Measurements from ENCODE around the gene CDH22. TPM values are rescaled to one million over a fixed set of nuclear protein-coding genes. Genes with fewer than 3 reads are reported as not detected.

The CDH22 gene
- total and polyA plus RNA-seq, 12 donors = 0.04 to 11.0 (median 0.64) TPM

DNA sequence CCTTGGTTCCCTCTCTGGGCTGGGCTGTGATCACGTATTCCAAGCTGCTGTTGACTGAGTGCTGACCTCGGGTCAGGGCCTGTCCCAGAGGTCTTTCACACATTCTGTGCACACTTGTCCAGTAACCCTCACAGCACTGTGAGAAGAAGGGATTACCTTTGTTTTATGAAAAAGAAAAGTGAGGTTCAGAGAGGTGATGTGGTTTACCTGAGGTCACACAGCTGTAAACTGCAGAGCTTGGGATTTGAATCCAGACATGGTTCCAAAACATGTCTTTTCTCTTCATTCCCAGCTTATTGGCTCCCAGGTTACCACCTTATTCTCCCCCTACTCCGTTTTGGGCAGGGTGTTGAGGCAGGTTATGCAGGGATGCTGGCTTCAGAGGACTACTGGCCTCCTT lies 28.4 kb upstream of the CDH22 start:
- TF ChIP-seq, protein P1, sequence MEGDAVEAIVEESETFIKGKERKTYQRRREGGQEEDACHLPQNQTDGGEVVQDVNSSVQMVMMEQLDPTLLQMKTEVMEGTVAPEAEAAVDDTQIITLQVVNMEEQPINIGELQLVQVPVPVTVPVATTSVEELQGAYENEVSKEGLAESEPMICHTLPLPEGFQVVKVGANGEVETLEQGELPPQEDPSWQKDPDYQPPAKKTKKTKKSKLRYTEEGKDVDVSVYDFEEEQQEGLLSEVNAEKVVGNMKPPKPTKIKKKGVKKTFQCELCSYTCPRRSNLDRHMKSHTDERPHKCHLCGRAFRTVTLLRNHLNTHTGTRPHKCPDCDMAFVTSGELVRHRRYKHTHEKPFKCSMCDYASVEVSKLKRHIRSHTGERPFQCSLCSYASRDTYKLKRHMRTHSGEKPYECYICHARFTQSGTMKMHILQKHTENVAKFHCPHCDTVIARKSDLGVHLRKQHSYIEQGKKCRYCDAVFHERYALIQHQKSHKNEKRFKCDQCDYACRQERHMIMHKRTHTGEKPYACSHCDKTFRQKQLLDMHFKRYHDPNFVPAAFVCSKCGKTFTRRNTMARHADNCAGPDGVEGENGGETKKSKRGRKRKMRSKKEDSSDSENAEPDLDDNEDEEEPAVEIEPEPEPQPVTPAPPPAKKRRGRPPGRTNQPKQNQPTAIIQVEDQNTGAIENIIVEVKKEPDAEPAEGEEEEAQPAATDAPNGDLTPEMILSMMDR (IDR thresholded peaks at IDR 0.05) = no peak
- no peaks in the 10 kb centered on the region for H3K36me3 ChIP-seq

DNA sequence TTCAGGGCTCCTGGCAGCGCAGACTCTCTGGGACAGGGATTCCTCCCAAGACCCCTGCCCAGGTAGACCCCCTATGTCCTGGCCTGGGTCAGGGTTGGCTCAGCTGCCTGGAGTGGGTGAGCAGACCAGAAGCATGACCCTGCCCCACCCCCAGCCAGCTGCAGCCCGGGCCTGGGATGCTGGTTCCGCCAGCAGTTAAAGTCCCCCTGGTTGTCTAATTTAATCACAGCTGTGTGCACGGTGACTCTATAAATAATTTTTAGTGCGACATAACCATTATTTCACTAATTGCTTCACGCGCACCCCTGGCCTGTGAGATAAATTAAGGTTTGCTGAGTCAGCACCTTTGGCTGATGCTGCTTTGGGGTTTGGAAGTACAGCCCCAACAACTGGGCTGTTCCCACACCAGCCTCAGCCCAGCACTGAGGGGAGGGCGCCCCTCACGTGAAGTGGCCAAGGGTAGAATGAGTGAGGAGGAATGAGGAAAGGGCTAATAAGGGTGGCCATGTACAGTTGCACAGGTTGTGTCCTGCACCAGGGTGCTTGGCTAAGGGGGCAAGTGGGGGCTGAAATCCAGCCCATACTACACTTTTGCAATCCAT lies 26.1 kb upstream of the CDH22 start:
- Histone ChIP-seq H3K27ac (no peak overlapping the region), H3K4me3 (no peak overlapping the region), H3K27me3 (peaks cover 8 to 96% (median 84%) of the 10 kb centered on the region in 7 donors), H3K9me3 (no peaks in the 10 kb centered on the region), H3K4me1 (peaks cover 0 to 2% (median 0%) of the 10 kb centered on the region in 9 donors), H3K36me3 (no peaks in the 10 kb centered on the region)
- TF ChIP-seq, protein P1 (IDR thresholded peaks at IDR 0.05) = no peak
- no peak for DNase-seq
- WGBS, 2 donors = 40 to 49% methylated on average over 9 of the region's 9 CpGs
- ATAC-seq = no peak
- intact Hi-C loops (cut with DNase I) = no loop called here

More for the DNA sequence above, 28.4 kb upstream of the CDH22 start:
- Histone ChIP-seq H3K9me3 (no peaks in the 10 kb centered on the region), H3K4me1 (no peaks in the 10 kb centered on the region), H3K27ac (no peak overlapping the region), H3K27me3 (peaks cover 0 to 96% (median 84%) of the 10 kb centered on the region in 7 donors), H3K4me3 (no peak overlapping the region)
- WGBS, 2 donors = 45 to 52% methylated on average over 3 of the region's 3 CpGs
- no peak for DNase-seq
- intact Hi-C loops (cut with DNase I) = no loop called here
- no peak for ATAC-seq

DNA sequence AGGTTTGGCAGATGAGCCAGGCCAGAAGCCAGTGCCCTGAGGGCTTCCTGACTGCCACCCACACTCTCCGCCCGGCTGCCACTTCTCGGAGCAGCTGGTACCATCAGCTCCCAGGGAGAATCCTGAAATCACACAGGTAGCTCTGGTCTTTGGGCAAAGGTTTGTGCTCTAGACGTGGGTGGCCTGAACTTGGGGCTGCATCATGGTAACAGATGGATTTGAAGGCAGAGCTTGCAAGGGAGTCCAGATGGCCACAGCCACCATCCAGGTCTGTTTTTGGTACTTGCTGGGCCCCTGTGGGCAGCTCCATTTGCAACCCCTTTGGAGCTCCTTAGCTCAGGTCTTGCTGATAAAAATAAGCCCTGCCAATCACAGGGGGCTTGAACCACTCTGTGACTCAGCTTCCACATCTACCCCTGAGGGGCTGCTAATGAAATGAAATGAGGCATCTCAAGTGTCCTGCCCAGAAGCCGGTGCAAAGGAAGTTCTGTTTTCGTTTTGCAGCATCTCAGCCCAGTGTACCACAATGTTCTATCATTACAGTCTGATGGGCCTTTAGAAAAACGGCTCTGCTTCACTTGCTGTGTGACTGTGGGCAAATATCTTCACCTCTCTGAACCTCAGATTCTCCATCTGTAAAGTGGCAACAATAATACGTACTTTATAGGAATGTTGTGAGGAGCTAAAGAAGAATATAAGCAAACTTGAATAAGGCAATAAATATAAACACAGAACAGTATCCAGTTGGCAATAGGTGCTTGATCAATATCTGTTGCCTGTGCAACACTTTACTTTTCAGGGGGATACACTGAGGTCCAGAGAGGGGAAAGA lies 25.1 kb upstream of the CDH22 start:
- no peak overlapping the region for H3K4me3 ChIP-seq
- peaks cover 8 to 98% (median 85%) of the 10 kb centered on the region in 7 donors for H3K27me3 ChIP-seq
- TF ChIP-seq, protein P1 (IDR thresholded peaks at IDR 0.05) = no peak
- 60% methylated on average over 8 of the region's 8 CpGs for WGBS, 2 donors
- no peak overlapping the region for H3K27ac ChIP-seq
- H3K4me1 ChIP-seq = peaks cover 0 to 2% (median 0%) of the 10 kb centered on the region in 9 donors
- ATAC-seq = peak in 4 of 8 donors; percentile 28 to 79 (median 54)
- intact Hi-C loops (cut with DNase I) = no loop called here
- H3K36me3 ChIP-seq = no peaks in the 10 kb centered on the region
- DNase-seq = peak in 1 of 2 donors; percentile 31
- no peaks in the 10 kb centered on the region for H3K9me3 ChIP-seq

DNA sequence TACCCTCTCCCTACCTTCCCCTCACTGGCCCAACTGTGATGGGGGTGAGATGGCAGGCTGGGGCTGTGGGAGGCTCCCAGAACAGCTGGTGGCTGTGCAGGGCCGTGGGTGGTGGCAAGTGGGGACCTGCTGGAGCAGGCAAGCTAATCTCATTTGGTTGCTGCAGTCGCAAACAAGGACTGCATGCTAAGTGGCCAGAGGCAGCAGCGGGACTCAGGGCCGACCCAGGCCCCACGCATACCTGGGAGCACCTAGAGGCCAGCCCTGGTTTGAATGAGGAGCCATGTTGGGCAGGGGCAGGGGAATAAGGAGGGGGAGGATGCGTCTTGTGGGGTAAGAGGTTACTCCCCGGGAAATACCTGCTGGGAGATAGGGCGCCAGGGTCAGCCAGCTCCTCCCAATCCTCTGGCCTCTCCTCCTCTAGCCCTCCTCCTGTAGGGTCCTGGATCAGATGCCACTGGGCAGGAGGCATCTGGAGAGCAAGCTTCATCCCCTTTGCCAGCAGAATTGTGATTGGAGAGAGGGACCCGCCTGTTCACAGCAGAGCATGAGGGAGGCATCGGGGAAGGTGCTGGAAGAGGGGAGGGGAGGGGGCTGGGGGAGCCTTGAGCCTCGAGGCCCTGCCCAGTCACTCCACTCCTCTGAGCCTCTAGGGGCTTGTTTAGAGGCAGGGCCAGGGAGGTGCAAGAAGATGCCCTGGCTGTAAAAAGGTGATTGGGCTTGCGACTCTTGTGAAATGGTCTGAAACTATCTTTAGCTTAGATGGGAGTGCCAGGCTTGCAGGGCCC lies 24.3 kb upstream of the CDH22 start:
- H3K36me3 ChIP-seq = no peaks in the 10 kb centered on the region
- ATAC-seq = peak in 1 of 8 donors; percentile 25
- peaks cover 0 to 2% (median 0%) of the 10 kb centered on the region in 9 donors for H3K4me1 ChIP-seq
- intact Hi-C loops (cut with DNase I) = no loop called here
- WGBS, 2 donors = 28 to 32% methylated on average over 12 of the region's 12 CpGs
- H3K4me3 ChIP-seq = no peak overlapping the region
- TF ChIP-seq, protein P1 (IDR thresholded peaks at IDR 0.05) = no peak
- H3K9me3 ChIP-seq = no peaks in the 10 kb centered on the region
- no peak overlapping the region for H3K27ac ChIP-seq
- DNase-seq = no peak
- peaks cover 8 to 98% (median 84%) of the 10 kb centered on the region in 7 donors for H3K27me3 ChIP-seq

All from heart right ventricle (tissue), 16 donors.